GM12872 (cell line): ENCODE results near the gene LASP1.

ENCODE experiments used
- TF ChIP-seq, protein P1 (sequence below): IDR thresholded peaks from 3 replicates; pipeline ENCODE4 v1.5.1; 2011; ENCODE audit warnings: low read depth, mild to moderate bottlenecking, low read length, moderate library complexity; ENCODE audit not compliant: insufficient read depth

Gene LASP1

GRCh38 chr17:38869526-38870258 is at the start of gene LASP1:
Gene LASP1 (plus strand): TSS chr17:38870058. CDS start chr17:38870190, 132 bp downstream.
- TF ChIP-seq, protein P1, sequence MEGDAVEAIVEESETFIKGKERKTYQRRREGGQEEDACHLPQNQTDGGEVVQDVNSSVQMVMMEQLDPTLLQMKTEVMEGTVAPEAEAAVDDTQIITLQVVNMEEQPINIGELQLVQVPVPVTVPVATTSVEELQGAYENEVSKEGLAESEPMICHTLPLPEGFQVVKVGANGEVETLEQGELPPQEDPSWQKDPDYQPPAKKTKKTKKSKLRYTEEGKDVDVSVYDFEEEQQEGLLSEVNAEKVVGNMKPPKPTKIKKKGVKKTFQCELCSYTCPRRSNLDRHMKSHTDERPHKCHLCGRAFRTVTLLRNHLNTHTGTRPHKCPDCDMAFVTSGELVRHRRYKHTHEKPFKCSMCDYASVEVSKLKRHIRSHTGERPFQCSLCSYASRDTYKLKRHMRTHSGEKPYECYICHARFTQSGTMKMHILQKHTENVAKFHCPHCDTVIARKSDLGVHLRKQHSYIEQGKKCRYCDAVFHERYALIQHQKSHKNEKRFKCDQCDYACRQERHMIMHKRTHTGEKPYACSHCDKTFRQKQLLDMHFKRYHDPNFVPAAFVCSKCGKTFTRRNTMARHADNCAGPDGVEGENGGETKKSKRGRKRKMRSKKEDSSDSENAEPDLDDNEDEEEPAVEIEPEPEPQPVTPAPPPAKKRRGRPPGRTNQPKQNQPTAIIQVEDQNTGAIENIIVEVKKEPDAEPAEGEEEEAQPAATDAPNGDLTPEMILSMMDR, result no peak

DNA sequence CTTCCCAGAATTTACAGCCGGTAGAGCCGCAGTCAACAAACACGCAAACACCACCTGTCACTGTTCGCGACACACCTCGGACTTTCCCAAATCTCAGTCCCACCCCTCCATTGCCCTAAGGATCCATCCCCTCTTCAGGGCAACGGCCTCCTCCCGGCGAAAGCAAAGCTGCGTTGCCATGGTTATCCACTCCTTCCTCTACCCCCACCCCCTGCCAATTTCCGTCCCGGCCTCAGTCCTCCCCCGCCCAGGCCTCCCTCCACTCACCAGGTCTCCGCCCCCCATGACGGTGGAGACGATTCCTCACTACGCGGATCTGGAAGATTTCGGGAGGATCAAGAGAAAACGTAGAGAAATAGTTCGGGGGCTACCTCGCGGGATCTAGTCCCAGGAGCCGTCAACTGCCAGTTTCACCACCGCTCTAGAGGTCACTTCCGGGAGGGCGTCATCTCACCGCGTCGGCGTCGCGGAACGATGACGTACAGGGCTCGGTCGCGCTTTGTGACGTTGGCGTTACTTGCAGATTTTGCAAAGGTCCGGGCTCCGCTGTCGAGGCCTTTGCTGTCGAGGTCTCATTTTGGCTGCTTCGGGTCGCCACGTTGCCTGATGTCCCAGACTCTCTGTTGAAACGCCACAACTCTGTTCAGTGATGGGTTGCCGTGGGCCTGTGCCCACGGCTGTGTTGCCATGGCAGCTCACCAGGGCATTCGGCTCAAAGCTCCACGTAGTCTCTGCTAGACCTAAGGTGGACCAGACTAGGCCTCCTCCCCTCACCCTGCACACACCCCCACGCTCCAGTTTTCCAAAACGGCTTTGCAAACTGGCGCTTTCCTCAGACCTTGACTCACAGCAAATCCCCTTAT is 44.7 kb upstream of the LASP1 start, which contains the start of gene CWC25:
TSS of gene CWC25 (minus strand) at position 423 of the 863 bp plus-strand sequence. CDS start at position 285, 138 bp downstream.
- TF ChIP-seq, protein P1, result no peak

GRCh38 chr17:38825762-38826247 is 44.1 kb upstream of the LASP1 start:
- TF ChIP-seq, protein P1, result no peak

DNA sequence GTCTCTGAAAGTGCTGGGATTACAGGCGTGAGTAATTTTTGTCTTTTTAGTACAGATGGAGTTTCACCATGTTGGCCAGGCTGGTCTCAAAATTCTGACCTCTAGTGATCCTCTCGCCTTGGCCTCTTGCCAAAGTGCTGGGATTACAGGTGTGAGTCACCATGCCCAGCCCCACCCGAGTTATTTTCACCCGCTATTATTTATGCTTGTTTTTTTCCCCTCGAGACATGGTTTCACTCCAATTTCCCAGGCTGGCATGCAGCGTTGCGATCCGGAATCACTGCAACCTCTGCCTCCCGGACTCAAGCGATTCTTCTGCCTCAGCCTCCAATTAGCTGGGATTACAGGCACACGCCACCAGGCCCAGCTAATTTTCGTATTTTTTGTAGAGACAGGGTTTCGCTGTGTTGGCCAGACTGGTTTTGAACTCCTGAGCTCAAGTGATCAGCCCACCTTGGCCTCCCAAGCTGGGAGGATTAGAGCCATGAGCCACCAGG is 25.5 kb upstream of the LASP1 start:
- TF ChIP-seq, protein P1, result no peak

- TF ChIP-seq, protein P1, result no peak
Measured at GRCh38 chr17:38848557-38848891, 21.3 kb upstream of the LASP1 start.

- TF ChIP-seq, protein P1, result no peak
Measured at GRCh38 chr17:38848939-38849605, 20.8 kb upstream of the LASP1 start.

- TF ChIP-seq, protein P1, result no peak
Measured at GRCh38 chr17:38850374-38850773, 19.5 kb upstream of the LASP1 start.
